SKM-1 treated with dmso at 0.1 percent for 144 hours (cell line): ENCODE measurements around the gene UBXN2A.

Experiments used
- DNase-seq: peaks from one replicate; lab custom pipeline; 2025; ENCODE audit not compliant: unreplicated experiment; lab: John Stamatoyannopoulos, UW

Gene UBXN2A

GRCh38 chr2:23939987-23940717, at the start of gene UBXN2A:
Gene UBXN2A, plus strand, starts transcription at chr2:23940463. Its CDS starts 17,852 bp downstream, at chr2:23958315.
- DNase-seq: peak; percentile 63

GRCh38 chr2:23900133-23900532, 40.1 kb upstream of the UBXN2A start:
- DNase-seq: no peak

- DNase-seq: no peak
These were observed 39.5 kb upstream of the UBXN2A start for GRCh38 chr2:23900541-23901322.

- peak; percentile 47 for DNase-seq
These were observed 38.1 kb upstream of the UBXN2A start for GRCh38 chr2:23901966-23902846.

- no peak for DNase-seq
These were observed 37.2 kb upstream of the UBXN2A start for GRCh38 chr2:23903034-23903433.

- no peak for DNase-seq
These were observed 36.0 kb upstream of the UBXN2A start for GRCh38 chr2:23904215-23904614.

GRCh38 chr2:23904692-23905091, 35.6 kb upstream of the UBXN2A start:
- no peak for DNase-seq

- no peak for DNase-seq
These were observed 35.1 kb upstream of the UBXN2A start for GRCh38 chr2:23905155-23905554.

GRCh38 chr2:23912054-23912453, 28.2 kb upstream of the UBXN2A start:
- no peak for DNase-seq

- no peak for DNase-seq
These were observed 24.9 kb upstream of the UBXN2A start for GRCh38 chr2:23915327-23915726.

- no peak for DNase-seq
These were observed 23.4 kb upstream of the UBXN2A start for GRCh38 chr2:23916727-23917405.

- no peak for DNase-seq
These were observed 21.3 kb upstream of the UBXN2A start for GRCh38 chr2:23918837-23919489.

GRCh38 chr2:23924589-23925359, 15.5 kb upstream of the UBXN2A start:
- DNase-seq: no peak

GRCh38 chr2:23925702-23926289, 14.5 kb upstream of the UBXN2A start:
- DNase-seq: peak; percentile 93

GRCh38 chr2:23926290-23926749, 13.9 kb upstream of the UBXN2A start:
- DNase-seq: no peak

GRCh38 chr2:23926750-23927571, 13.3 kb upstream of the UBXN2A start, which contains the start of gene ATAD2B:
Gene ATAD2B, minus strand, starts transcription at chr2:23927123. Its CDS starts 353 bp downstream, at chr2:23926770.
- DNase-seq: peak; percentile 94

- DNase-seq: no peak
These were observed 6.0 kb upstream of the UBXN2A start for GRCh38 chr2:23934259-23934658.
